CD1c-positive myeloid dendritic cell (primary cell): ENCODE measurements around the gene SPTY2D1.

Experiments used
- DNase-seq: peaks from one replicate; pipeline ENCODE4 v3.0.0-alpha.2; 2016; ENCODE audit errors: extremely low spot score

Gene SPTY2D1

DNA sequence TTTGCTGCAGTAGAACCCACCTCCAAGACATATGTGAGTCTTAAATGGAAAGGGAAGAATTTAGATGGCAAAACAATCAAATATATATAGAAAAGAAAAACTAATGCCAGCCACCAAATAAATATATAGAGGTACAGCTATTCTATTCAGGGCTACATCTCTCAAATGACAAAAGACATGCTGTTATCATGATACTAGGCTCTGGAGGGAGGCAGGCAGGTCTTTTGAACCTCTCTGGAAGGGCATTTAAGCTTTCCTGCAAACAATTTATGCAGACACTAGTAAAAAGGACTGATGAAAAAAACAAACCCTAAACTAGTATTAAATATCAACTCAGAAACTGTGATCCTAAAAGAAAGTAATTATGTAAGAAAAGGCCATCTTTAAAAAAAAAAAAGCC is 70.0 kb downstream of the SPTY2D1 start:
- no peak for DNase-seq

GRCh38 chr11:18563090-18563730 is 70.9 kb downstream of the SPTY2D1 start:
- DNase-seq, result no peak
